Gastrocnemius medialis (tissue), 4 donors: ENCODE data around the gene ZNF497.
A peak's percentile ranks its signal among the peaks of the same experiment; 100 is the strongest.

Source experiments
- POLR2A ChIP-seq, 2 donors: fragments of 450-650 bp; IDR thresholded peaks; one replicate each; pipeline ENCODE4 v1.6.1; 2017; ENCODE audit warnings: antibody characterized with exemption in 2 of 2, mild to moderate bottlenecking in 2 of 2, moderate library complexity in 2 of 2
- TF ChIP-seq, protein P1 (sequence below), 5 experiments: fragments of 450-650 bp in 3 of 5; fragments of 200-600 bp in 2 of 5; sonication (generic) in 2 of 5; IDR thresholded peaks in 4 of 5; conservative IDR thresholded peaks in 1 of 5; 1 replicate in 4 of 5; 2 replicates in 1 of 5; pipeline ENCODE4 v1.5.1; 2016 to 2019; ENCODE audit warnings: antibody characterized with exemption in 5 of 5, mild to moderate bottlenecking in 3 of 5, moderate library complexity in 3 of 5

DNA sequence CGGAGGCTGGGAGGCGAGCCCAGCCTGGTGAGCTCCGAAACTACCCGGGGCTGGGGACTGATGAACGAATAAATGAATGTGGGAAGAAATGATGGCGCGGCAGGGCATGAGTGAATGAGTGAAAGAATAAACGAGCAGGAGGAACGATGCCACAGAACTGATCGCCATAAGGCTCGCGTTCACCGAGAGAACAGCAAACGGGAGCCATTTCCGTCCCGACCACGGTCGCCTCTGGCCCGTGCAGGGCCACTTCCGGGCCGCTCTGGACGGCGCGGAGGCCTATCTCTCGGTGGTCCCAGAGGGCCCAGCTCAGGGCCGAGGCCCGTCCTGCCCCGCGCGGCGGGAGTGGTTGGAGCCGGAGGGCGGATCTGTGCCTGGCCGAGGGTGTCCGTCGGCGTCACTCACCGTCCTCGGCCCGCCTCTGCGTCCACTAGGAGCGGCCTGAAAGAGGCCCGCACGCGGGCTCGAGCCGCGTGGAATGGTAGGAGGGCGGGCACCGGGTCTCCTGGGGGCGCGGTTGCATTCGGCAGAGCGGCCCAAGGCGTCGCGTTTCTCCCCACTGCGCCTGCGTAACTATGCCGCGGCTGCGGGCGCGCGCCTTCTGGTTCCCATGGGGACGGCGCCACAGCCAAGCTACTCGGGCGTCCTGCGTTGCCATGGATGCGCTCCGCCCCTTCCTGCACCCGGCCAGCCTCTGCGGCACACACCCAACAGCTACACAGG lies at the start of gene ZNF497:
- TF ChIP-seq, protein P1, sequence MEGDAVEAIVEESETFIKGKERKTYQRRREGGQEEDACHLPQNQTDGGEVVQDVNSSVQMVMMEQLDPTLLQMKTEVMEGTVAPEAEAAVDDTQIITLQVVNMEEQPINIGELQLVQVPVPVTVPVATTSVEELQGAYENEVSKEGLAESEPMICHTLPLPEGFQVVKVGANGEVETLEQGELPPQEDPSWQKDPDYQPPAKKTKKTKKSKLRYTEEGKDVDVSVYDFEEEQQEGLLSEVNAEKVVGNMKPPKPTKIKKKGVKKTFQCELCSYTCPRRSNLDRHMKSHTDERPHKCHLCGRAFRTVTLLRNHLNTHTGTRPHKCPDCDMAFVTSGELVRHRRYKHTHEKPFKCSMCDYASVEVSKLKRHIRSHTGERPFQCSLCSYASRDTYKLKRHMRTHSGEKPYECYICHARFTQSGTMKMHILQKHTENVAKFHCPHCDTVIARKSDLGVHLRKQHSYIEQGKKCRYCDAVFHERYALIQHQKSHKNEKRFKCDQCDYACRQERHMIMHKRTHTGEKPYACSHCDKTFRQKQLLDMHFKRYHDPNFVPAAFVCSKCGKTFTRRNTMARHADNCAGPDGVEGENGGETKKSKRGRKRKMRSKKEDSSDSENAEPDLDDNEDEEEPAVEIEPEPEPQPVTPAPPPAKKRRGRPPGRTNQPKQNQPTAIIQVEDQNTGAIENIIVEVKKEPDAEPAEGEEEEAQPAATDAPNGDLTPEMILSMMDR (IDR thresholded peaks at IDR 0.05 in 4 of 5, conservative IDR thresholded peaks at IDR 0.05 in 1 of 5), result peak in 2 of 5 experiments; percentile 2 to 17
- peak; percentile 61 to 62 for TF ChIP-seq POLR2A (IDR thresholded peaks at IDR 0.05)
